ENCODE measurements around the gene PHLPP1.

The PHLPP1 gene

GRCh38 chr18:62744076-62744968 is 29.0 kb downstream of the PHLPP1 start:
- DNase-seq = no peak

- no peak for DNase-seq
Observed at GRCh38 chr18:62745089-62745751, 29.9 kb downstream of the PHLPP1 start.

- no peak for DNase-seq
Observed at GRCh38 chr18:62749389-62749788, 34.0 kb downstream of the PHLPP1 start.

- no peak for DNase-seq
Observed at GRCh38 chr18:62751341-62751821, 36.0 kb downstream of the PHLPP1 start.

GRCh38 chr18:62751977-62752376 is 36.6 kb downstream of the PHLPP1 start:
- no peak for DNase-seq

- DNase-seq = no peak
Observed at GRCh38 chr18:62754026-62754425, 38.7 kb downstream of the PHLPP1 start.

GRCh38 chr18:62755454-62755853 is 40.1 kb downstream of the PHLPP1 start:
- no peak for DNase-seq

- DNase-seq = no peak
Observed at GRCh38 chr18:62755946-62756345, 40.6 kb downstream of the PHLPP1 start.

GRCh38 chr18:62757399-62758010 is 42.2 kb downstream of the PHLPP1 start:
- DNase-seq = no peak

- DNase-seq = no peak
Observed at GRCh38 chr18:62758591-62758990, 43.2 kb downstream of the PHLPP1 start.

- no peak for DNase-seq
Observed at GRCh38 chr18:62759704-62760402, 44.5 kb downstream of the PHLPP1 start.

- DNase-seq = no peak
Observed at GRCh38 chr18:62760403-62760734, 45.0 kb downstream of the PHLPP1 start.

GRCh38 chr18:62763101-62763521 is 47.8 kb downstream of the PHLPP1 start:
- no peak for DNase-seq

- no peak for DNase-seq
Observed at GRCh38 chr18:62766266-62766665, 50.9 kb downstream of the PHLPP1 start.

GRCh38 chr18:62767321-62767720 is 52.0 kb downstream of the PHLPP1 start:
- no peak for DNase-seq

GRCh38 chr18:62767836-62768557 is 52.7 kb downstream of the PHLPP1 start:
- DNase-seq = no peak

- DNase-seq = no peak
Observed at GRCh38 chr18:62768558-62768943, 53.2 kb downstream of the PHLPP1 start.

- DNase-seq = no peak
Observed at GRCh38 chr18:62769216-62769615, 53.9 kb downstream of the PHLPP1 start.

- DNase-seq = peak; percentile 62
Observed at GRCh38 chr18:62771494-62772270, 56.3 kb downstream of the PHLPP1 start.

- no peak for DNase-seq
Observed at GRCh38 chr18:62772860-62773584, 57.7 kb downstream of the PHLPP1 start.

GRCh38 chr18:62773691-62774090 is 58.4 kb downstream of the PHLPP1 start:
- DNase-seq = no peak
